ENCODE data around the gene RNASE4.

- TF ChIP-seq EZH2 (IDR thresholded peaks at IDR 0.05; ENCODE audit: low read depth, unreplicated experiment), result no peak
- no peak for TF ChIP-seq CTCF (conservative IDR thresholded peaks at IDR 0.05; ENCODE audit: low read depth in 2 of 2)
- no peak for TF ChIP-seq EZH2phosphoT487 (IDR thresholded peaks at IDR 0.05; ENCODE audit: unreplicated experiment)
Measured at GRCh38 chr14:20733684-20734429, 49.5 kb downstream of the RNASE4 start.
